MM.1S (cell line): ENCODE measurements around the gene SCAANT1.

Experiments used
- DNase-seq: peaks from one replicate; pipeline ENCODE4 v3.0.0-alpha.2; 2015
- H2AFZ ChIP-seq: fragments of 300-600 bp; sonication (generic); 2 replicates; pipeline ENCODE4 v1.6.0; 2016; ENCODE audit warnings: antibody characterized with exemption, low read length
- H3F3A ChIP-seq: fragments of 300-600 bp; sonication (generic); 2 replicates; pipeline ENCODE4 v1.6.1; 2016; ENCODE audit warnings: mild to moderate bottlenecking, antibody characterized with exemption, low read length, moderate library complexity, mixed read lengths; ENCODE audit not compliant: insufficient read depth
- H3K27ac ChIP-seq: fragments of 300-600 bp; sonication (generic); 2 replicates; pipeline ENCODE4 v1.5.1; 2016; ENCODE audit warnings: mild to moderate bottlenecking, low read length
- H3K27me3 ChIP-seq: fragments of 300-600 bp; sonication (generic); replicated peaks from 2 replicates; pipeline ENCODE4 v1.6.0; 2016; ENCODE audit warnings: low read length; ENCODE audit not compliant: insufficient read depth
- H3K36me3 ChIP-seq: fragments of 300-600 bp; sonication (generic); replicated peaks from 2 replicates; pipeline ENCODE4 v1.6.1; 2016; ENCODE audit warnings: mild to moderate bottlenecking, low read length, mixed read lengths; ENCODE audit not compliant: insufficient read depth
- H3K4me1 ChIP-seq: fragments of 300-600 bp; sonication (generic); 2 replicates; pipeline ENCODE4 v1.6.1; 2016; ENCODE audit warnings: low read length, mixed read lengths
- H3K4me2 ChIP-seq: fragments of 300-600 bp; sonication (generic); 2 replicates; pipeline ENCODE4 v1.6.0; 2016; ENCODE audit warnings: low read depth, low read length
- H3K4me3 ChIP-seq: fragments of 300-600 bp; sonication (generic); 2 replicates; pipeline ENCODE4 v1.5.1; 2016; ENCODE audit warnings: low read length, mixed read lengths
- H3K79me2 ChIP-seq: fragments of 300-600 bp; sonication (generic); 2 replicates; pipeline ENCODE4 v1.6.1; 2016; ENCODE audit warnings: mixed run types, low read length, mixed read lengths
- H3K9ac ChIP-seq: fragments of 300-600 bp; sonication (generic); 2 replicates; pipeline ENCODE4 v1.6.1; 2016; ENCODE audit warnings: low read length, mixed read lengths
- H3K9me2 ChIP-seq: fragments of 300-600 bp; sonication (generic); replicated peaks from 2 replicates; pipeline ENCODE4 v1.6.1; 2016; ENCODE audit warnings: mild to moderate bottlenecking, low read length, mixed read lengths; ENCODE audit not compliant: insufficient read depth
- H3K9me3 ChIP-seq: fragments of 300-600 bp; sonication (generic); replicated peaks from 2 replicates; pipeline ENCODE4 v1.6.1; 2016; ENCODE audit warnings: mild to moderate bottlenecking, low read length, mixed read lengths; ENCODE audit not compliant: insufficient read depth
- H4K20me1 ChIP-seq: fragments of 300-600 bp; sonication (generic); 2 replicates; pipeline ENCODE4 v1.6.1; 2016; ENCODE audit warnings: mild to moderate bottlenecking, low read length, moderate library complexity, mixed read lengths; ENCODE audit not compliant: insufficient read depth
- EZH2 ChIP-seq: fragments of 300-600 bp; sonication (generic); optimal IDR thresholded peaks from 2 replicates; pipeline ENCODE3; 2017; ENCODE audit warnings: low read depth, mild to moderate bottlenecking, antibody characterized with exemption, low read length, mixed read lengths
- EZH2phosphoT487 ChIP-seq: fragments of 300-600 bp; sonication (generic); IDR thresholded peaks from 2 replicates; pipeline ENCODE4 v1.6.1; 2018; ENCODE audit warnings: antibody characterized with exemption, low read length
- TF ChIP-seq, protein P1 (sequence below): fragments of 300-600 bp; sonication (generic); IDR thresholded peaks from 2 replicates; pipeline ENCODE4 v1.5.1; 2016; ENCODE audit warnings: antibody characterized with exemption, low read length, mixed read lengths

SCAANT1 gene

DNA sequence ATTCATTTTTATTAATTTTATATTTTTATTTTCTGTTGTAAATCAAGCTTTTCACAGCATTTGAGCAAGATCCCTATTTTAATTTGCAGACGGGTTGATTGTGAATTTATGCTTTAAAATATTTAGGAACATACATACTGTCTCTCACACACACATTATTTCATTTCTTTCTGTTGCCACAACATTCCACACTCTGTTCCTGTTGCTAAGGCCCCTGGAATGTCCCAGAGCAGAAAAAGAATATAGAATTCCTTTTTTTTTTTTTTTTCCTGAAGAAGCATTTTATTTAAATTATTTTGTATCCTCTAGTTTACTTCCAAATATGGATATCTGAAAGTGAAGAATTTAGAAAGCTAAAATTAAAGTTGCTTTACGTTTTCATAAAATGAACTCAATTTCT lies 36.8 kb upstream of the SCAANT1 start:
- peaks cover 13% of the 10 kb centered on the region for H3K4me1 ChIP-seq
- no peaks in the 10 kb centered on the region for H3F3A ChIP-seq
- peaks cover 34% of the 10 kb centered on the region for H3K79me2 ChIP-seq
- no peaks in the 10 kb centered on the region for H3K9me3 ChIP-seq
- H3K27me3 ChIP-seq = no peaks in the 10 kb centered on the region
- H3K36me3 ChIP-seq = no peaks in the 10 kb centered on the region
- no peak for DNase-seq
- H4K20me1 ChIP-seq = no peaks in the 10 kb centered on the region
- H3K4me3 ChIP-seq = no peak overlapping the region
- H3K9ac ChIP-seq = no peak overlapping the region
- no peak overlapping the region for H3K4me2 ChIP-seq
- no peaks in the 10 kb centered on the region for H3K9me2 ChIP-seq
- H3K27ac ChIP-seq = no peak overlapping the region
- H2AFZ ChIP-seq = no peak overlapping the region
- TF ChIP-seq EZH2 = no peak
- TF ChIP-seq, protein P1, sequence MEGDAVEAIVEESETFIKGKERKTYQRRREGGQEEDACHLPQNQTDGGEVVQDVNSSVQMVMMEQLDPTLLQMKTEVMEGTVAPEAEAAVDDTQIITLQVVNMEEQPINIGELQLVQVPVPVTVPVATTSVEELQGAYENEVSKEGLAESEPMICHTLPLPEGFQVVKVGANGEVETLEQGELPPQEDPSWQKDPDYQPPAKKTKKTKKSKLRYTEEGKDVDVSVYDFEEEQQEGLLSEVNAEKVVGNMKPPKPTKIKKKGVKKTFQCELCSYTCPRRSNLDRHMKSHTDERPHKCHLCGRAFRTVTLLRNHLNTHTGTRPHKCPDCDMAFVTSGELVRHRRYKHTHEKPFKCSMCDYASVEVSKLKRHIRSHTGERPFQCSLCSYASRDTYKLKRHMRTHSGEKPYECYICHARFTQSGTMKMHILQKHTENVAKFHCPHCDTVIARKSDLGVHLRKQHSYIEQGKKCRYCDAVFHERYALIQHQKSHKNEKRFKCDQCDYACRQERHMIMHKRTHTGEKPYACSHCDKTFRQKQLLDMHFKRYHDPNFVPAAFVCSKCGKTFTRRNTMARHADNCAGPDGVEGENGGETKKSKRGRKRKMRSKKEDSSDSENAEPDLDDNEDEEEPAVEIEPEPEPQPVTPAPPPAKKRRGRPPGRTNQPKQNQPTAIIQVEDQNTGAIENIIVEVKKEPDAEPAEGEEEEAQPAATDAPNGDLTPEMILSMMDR = no peak
- TF ChIP-seq EZH2phosphoT487 = no peak

DNA sequence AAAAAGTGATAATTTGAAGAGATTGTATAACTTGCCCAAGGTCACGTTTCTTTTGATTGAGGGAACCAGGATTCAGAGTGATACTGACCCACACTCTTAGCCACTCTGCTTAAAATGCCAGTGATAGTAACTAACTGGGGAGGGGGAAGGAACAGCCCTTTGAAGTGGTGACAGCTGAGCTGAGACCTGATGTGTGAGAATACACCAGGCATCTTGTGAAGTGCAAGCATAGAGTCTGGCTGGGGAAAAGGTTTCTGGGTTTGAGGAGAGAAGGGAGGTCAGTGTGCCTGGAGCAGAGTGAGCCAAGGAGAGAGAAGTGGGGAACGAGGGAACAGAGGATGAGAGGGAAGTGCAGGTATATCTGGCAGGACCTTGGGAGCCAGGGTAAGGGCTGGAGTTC lies 35.4 kb upstream of the SCAANT1 start:
- no peak for DNase-seq
- TF ChIP-seq EZH2 = no peak
- TF ChIP-seq, protein P1 = no peak
- TF ChIP-seq EZH2phosphoT487 = no peak
- Histone ChIP-seq H3K27ac (no peak overlapping the region), H3K4me2 (no peak overlapping the region), H3K4me3 (no peak overlapping the region), H3F3A (no peaks in the 10 kb centered on the region), H3K4me1 (peaks cover 13% of the 10 kb centered on the region), H4K20me1 (no peaks in the 10 kb centered on the region), H3K9me3 (no peaks in the 10 kb centered on the region), H3K27me3 (no peaks in the 10 kb centered on the region), H3K36me3 (no peaks in the 10 kb centered on the region), H2AFZ (no peak overlapping the region), H3K9ac (no peak overlapping the region), H3K79me2 (peaks cover 39% of the 10 kb centered on the region), H3K9me2 (no peaks in the 10 kb centered on the region)

DNA sequence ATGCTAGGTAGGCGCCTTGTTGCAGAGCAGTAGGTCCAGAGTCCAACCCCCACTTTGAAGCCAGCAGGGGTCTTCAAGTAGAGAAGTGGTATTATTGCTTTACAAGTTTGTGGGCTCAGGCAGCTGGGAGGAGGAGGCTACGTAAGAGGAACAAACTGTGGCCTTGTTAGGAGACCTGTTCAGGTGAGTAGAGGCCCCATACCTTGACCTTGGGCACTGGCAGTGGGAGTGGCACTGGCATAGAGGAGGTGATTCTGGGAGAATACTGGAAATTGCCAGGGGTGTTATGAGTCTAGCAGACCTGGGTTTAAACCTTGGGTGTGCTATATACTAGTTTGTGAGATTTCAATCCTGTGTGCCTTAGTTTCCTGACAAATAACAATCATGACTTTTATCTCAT lies 34.6 kb upstream of the SCAANT1 start:
- H3F3A ChIP-seq = no peaks in the 10 kb centered on the region
- TF ChIP-seq, protein P1 = no peak
- TF ChIP-seq EZH2phosphoT487 = no peak
- no peak for TF ChIP-seq EZH2
- H3K9me3 ChIP-seq = no peaks in the 10 kb centered on the region
- no peak overlapping the region for H3K4me3 ChIP-seq
- DNase-seq = no peak
- no peaks in the 10 kb centered on the region for H3K9me2 ChIP-seq
- H3K79me2 ChIP-seq = peaks cover 39% of the 10 kb centered on the region
- no peaks in the 10 kb centered on the region for H4K20me1 ChIP-seq
- no peak overlapping the region for H3K27ac ChIP-seq
- H3K36me3 ChIP-seq = no peaks in the 10 kb centered on the region
- H3K4me1 ChIP-seq = peaks cover 9% of the 10 kb centered on the region
- no peaks in the 10 kb centered on the region for H3K27me3 ChIP-seq
- no peak overlapping the region for H2AFZ ChIP-seq
- H3K9ac ChIP-seq = no peak overlapping the region
- no peak overlapping the region for H3K4me2 ChIP-seq
